ENCODE results near the gene NCOA1.
"Not testable (repeated sequence)": the region's sequence is repeated elsewhere in the genome, so short reads cannot be mapped to it uniquely, and the experiment has no call there.

Gene NCOA1

GRCh38 chr2:24586955-24587354 is 95.9 kb downstream of the NCOA1 start:
- no peak for DNase-seq

GRCh38 chr2:24588294-24588693 is 97.2 kb downstream of the NCOA1 start:
- no peak for DNase-seq

GRCh38 chr2:24592441-24593100 is 101.5 kb downstream of the NCOA1 start:
- DNase-seq = no peak

GRCh38 chr2:24594283-24594682 is 103.2 kb downstream of the NCOA1 start:
- no peak for DNase-seq

- DNase-seq = no peak
These were observed 106.3 kb downstream of the NCOA1 start for GRCh38 chr2:24597181-24597870.

- not testable (repeated sequence) for DNase-seq
These were observed 109.1 kb downstream of the NCOA1 start for GRCh38 chr2:24600140-24600539.

- DNase-seq = no peak
These were observed 120.6 kb downstream of the NCOA1 start for GRCh38 chr2:24611631-24612030.

- DNase-seq = peak; percentile 31
These were observed 122.2 kb downstream of the NCOA1 start for GRCh38 chr2:24613154-24613814.

GRCh38 chr2:24616616-24617015 is 125.6 kb downstream of the NCOA1 start:
- no peak for DNase-seq

GRCh38 chr2:24617424-24617823 is 126.4 kb downstream of the NCOA1 start:
- DNase-seq = no peak

- no peak for DNase-seq
These were observed 127.1 kb downstream of the NCOA1 start for GRCh38 chr2:24618144-24618543.

- no peak for DNase-seq
These were observed 127.6 kb downstream of the NCOA1 start for GRCh38 chr2:24618680-24619079.

GRCh38 chr2:24620936-24621335 is 129.9 kb downstream of the NCOA1 start:
- DNase-seq = no peak

GRCh38 chr2:24621779-24622538 is 130.9 kb downstream of the NCOA1 start:
- no peak for DNase-seq

GRCh38 chr2:24623535-24623934 is 132.5 kb downstream of the NCOA1 start:
- DNase-seq = no peak

GRCh38 chr2:24625728-24626127 is 134.7 kb downstream of the NCOA1 start:
- DNase-seq = no peak

GRCh38 chr2:24626131-24626530 is 135.1 kb downstream of the NCOA1 start:
- no peak for DNase-seq

- no peak for DNase-seq
These were observed 137.7 kb downstream of the NCOA1 start for GRCh38 chr2:24628746-24629145.

GRCh38 chr2:24632172-24632571 is 141.1 kb downstream of the NCOA1 start:
- DNase-seq = no peak

- no peak for DNase-seq
These were observed 144.1 kb downstream of the NCOA1 start for GRCh38 chr2:24635181-24635580.

GRCh38 chr2:24638568-24638967 is 147.5 kb downstream of the NCOA1 start:
- no peak for DNase-seq

- DNase-seq = no peak
These were observed 151.3 kb downstream of the NCOA1 start for GRCh38 chr2:24642351-24642750.

GRCh38 chr2:24643051-24643450 is 152.0 kb downstream of the NCOA1 start:
- no peak for DNase-seq

Measured in activated CD4-positive, alpha-beta T cell treated with anti-CD3 and anti-CD28 coated beads for 48 hours (primary cell).